GM19025 (cell line): Measurements from ENCODE around the gene CABYR.
"Not testable (repeated sequence)": the region's sequence is repeated elsewhere in the genome, so short reads cannot be mapped to it uniquely, and the experiment has no call there.

Experiments used
- ATAC-seq: cut with Tn5 transposase; IDR thresholded peaks from one replicate; pipeline ENCODE4 v1.9.1; 2021; ENCODE audit warnings: mild to moderate bottlenecking, low read depth, moderate library complexity; ENCODE audit not compliant: unreplicated experiment

The CABYR gene

GRCh38 chr18:24127735-24128134, 11.1 kb upstream of the CABYR start:
- no peak for ATAC-seq

GRCh38 chr18:24128700-24129099, 10.2 kb upstream of the CABYR start:
- ATAC-seq, result no peak

GRCh38 chr18:24130494-24130893, 8.4 kb upstream of the CABYR start:
- no peak for ATAC-seq

GRCh38 chr18:24136967-24137373, 1.9 kb upstream of the CABYR start:
- no peak for ATAC-seq

GRCh38 chr18:24138409-24138788, 463 bp upstream of the CABYR start:
- no peak for ATAC-seq

- ATAC-seq, result no peak
These were observed 1.8 kb downstream of the CABYR start for GRCh38 chr18:24140697-24141096.

GRCh38 chr18:24142376-24142775, 3.5 kb downstream of the CABYR start:
- no peak for ATAC-seq

- not testable (repeated sequence) for ATAC-seq
These were observed 10.7 kb downstream of the CABYR start for GRCh38 chr18:24149591-24149990.

- no peak for ATAC-seq
These were observed 14.5 kb downstream of the CABYR start for GRCh38 chr18:24153397-24153796.

GRCh38 chr18:24157855-24158254, 19.0 kb downstream of the CABYR start:
- ATAC-seq, result no peak

- no peak for ATAC-seq
These were observed 21.2 kb downstream of the CABYR start for GRCh38 chr18:24160086-24160485.

- ATAC-seq, result no peak
These were observed 22.4 kb downstream of the CABYR start for GRCh38 chr18:24161304-24161703.

- ATAC-seq, result no peak
These were observed 29.6 kb downstream of the CABYR start for GRCh38 chr18:24168496-24168895.

GRCh38 chr18:24170360-24170759, 31.5 kb downstream of the CABYR start:
- ATAC-seq, result no peak

GRCh38 chr18:24173997-24174396, 35.1 kb downstream of the CABYR start:
- no peak for ATAC-seq

- ATAC-seq, result peak; percentile 78
These were observed 38.0 kb downstream of the CABYR start for GRCh38 chr18:24176727-24177416.

GRCh38 chr18:24177499-24178133, 38.8 kb downstream of the CABYR start:
- no peak for ATAC-seq

GRCh38 chr18:24180048-24180447, 41.2 kb downstream of the CABYR start:
- ATAC-seq, result no peak

GRCh38 chr18:24181806-24182205, 42.9 kb downstream of the CABYR start:
- no peak for ATAC-seq

GRCh38 chr18:24185805-24186204, 46.9 kb downstream of the CABYR start:
- no peak for ATAC-seq

GRCh38 chr18:24187049-24187448, 48.2 kb downstream of the CABYR start:
- no peak for ATAC-seq

GRCh38 chr18:24187689-24188088, 48.8 kb downstream of the CABYR start:
- ATAC-seq, result no peak
